ENCODE measurements around the gene TMBIM6.
A peak's percentile ranks its signal among the peaks of the same experiment; 100 is the strongest.
"Not testable (repeated sequence)": the region's sequence is repeated elsewhere in the genome, so short reads cannot be mapped to it uniquely, and the experiment has no call there.

The TMBIM6 gene

DNA sequence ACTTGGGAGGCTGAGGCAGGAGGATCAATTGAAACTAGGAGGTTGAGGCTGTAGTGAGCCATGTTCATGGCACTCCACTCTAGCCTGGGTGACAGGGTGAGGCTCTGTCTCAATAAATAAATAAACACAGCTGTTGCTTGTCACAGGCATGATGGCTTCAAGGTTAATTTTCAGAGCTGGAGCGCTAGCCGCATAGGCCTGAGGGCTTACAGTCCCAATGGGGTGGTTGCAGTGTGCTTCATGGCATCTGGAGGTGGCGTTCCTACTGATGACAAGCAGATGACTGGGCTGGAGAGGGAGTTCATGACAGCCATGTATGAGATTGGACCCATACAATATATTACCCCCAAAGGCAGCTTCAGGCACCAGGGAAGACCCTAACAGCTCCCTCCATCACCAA is 32.5 kb upstream of the TMBIM6 start:
- no peaks in the 10 kb centered on the region for H3K9me3 Mint-ChIP-seq
- peaks cover 32% of the 10 kb centered on the region for H3K4me1 Mint-ChIP-seq
- DNase-seq (no peak), ATAC-seq (no peak)
- no peaks in the 10 kb centered on the region for H3K27me3 Mint-ChIP-seq
- no peak overlapping the region for H3K4me3 Mint-ChIP-seq
- H3K27ac Mint-ChIP-seq: no peak overlapping the region

DNA sequence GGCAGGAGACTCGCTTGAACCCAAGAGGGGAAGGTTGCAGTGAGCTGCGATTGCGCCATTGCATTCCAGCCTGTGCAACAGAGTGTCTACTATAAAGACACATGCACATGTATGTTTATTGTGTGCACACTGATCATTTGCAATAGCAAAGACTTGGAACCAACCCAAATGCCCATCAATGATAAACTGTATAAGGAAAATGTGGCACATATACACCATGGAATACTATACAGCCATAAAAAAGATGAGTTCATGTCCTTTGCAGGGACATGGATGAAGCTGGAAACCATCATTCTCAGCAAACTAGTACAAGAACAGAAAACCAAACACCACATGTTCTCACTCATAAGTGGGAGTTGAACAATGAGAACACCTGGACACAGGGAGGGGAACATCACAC is 27.4 kb upstream of the TMBIM6 start:
- H3K4me3 Mint-ChIP-seq, H3K9me3 Mint-ChIP-seq, H3K27me3 Mint-ChIP-seq, DNase-seq, ATAC-seq, H3K4me1 Mint-ChIP-seq, H3K27ac Mint-ChIP-seq: not testable (repeated sequence)

DNA sequence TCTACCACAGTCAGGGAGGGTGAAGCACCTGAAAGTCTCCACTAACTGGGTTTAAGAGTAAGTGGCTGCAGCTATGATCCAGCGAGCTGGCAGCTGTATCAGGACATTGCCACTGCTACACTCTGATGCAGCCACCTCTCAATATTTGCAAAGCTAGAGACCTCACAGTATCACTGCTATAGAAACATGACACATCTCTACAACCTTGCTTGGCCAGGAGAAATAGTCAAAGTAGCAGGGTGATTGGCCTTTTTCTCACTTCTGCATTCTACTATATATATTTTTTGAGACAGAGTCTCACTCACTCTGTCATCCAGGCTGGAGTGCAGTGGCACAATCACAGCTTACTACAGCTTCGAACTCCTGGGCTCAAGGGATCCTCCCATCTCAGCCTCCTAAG is 24.8 kb upstream of the TMBIM6 start:
- Mint-ChIP-seq H3K4me1 (no peaks in the 10 kb centered on the region), H3K4me3 (no peak overlapping the region), H3K9me3 (no peaks in the 10 kb centered on the region), H3K27me3 (peaks cover 9% of the 10 kb centered on the region), H3K27ac (no peak overlapping the region)
- no peak for DNase-seq
- no peak for ATAC-seq

DNA sequence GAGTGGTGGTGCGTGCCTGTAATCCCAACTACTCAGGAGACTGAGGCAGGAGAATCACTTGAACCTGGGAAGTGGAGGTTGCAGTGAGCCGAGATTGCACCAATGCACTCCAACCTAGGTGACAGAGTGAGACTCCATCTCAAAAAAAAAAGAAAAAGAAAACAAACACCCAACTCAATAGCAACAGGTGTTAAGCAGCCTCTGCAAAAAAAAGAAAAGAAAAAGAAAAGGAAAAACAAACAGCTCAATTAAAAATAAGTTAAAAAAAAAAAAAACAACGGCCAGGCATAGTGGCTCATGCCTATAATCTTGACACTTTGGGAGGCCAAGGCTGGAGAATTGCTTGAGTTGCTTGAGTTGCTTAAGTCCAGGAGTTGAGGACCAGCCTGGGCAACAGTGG is 23.6 kb upstream of the TMBIM6 start:
- not testable (repeated sequence) for H3K27ac Mint-ChIP-seq, H3K9me3 Mint-ChIP-seq, ATAC-seq, H3K4me3 Mint-ChIP-seq, H3K27me3 Mint-ChIP-seq, DNase-seq, H3K4me1 Mint-ChIP-seq

DNA sequence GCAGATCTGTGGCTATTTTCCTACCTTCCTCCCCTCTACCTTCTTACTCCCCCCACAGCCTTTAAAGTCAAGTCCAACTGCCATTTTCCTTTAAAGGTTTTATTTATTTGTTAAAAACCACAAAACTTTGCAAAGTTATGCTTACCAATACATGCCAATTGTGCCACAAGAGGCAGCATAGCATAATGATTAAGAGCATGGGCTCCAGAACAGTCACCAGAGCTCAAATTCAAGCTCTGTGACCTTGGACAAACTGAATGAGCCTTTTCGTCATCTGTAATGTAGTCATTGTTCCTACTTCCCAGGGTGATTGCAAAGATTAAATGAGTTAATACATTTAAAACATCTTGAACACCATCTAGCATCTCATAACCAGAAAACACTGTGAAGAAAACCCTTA is 21.1 kb upstream of the TMBIM6 start:
- Mint-ChIP-seq H3K4me3 (no peak overlapping the region), H3K27ac (no peak overlapping the region), H3K4me1 (no peaks in the 10 kb centered on the region), H3K27me3 (peaks cover 17% of the 10 kb centered on the region), H3K9me3 (no peaks in the 10 kb centered on the region)
- ATAC-seq: no peak
- no peak for DNase-seq

DNA sequence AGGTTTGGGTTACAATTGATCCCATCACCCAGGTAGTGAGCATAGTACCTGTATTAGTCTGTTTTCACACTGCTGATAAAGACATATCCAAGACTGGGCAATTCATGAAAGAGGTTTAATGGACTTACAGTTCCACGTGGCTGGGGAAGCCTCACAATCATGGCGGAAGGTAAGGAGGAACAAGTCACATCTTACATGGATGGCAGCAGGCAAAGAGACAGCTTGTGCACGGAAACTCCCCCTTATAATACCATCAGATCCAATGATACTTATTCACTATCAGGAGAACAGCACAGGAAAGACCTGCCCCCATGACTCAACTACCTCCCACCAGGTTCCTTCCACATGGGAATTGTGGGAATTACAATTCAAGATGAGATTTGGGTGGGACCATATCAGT is 20.0 kb upstream of the TMBIM6 start:
- H3K27ac Mint-ChIP-seq, H3K4me1 Mint-ChIP-seq, DNase-seq, H3K9me3 Mint-ChIP-seq, ATAC-seq, H3K4me3 Mint-ChIP-seq: not testable (repeated sequence)
- H3K27me3 Mint-ChIP-seq: peaks cover 17% of the 10 kb centered on the region

DNA sequence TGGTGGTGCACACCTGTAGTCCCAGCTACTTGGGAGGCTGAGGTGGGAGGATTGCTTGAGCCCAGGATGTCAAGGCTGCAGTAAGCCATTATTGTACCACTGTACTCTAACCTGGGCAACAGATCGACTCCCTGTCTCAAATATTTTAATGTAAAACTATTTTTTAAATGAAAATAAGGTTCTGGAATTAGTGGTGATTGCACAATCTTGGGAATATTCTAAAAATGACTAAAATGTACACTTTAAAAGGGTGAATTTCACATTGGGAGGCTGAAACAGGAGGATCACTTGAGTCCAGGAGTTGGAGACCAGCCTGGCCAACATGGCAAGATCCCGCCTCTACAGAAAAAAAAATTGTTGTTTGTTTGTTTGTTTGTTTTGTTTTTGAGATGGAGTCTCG is 12.9 kb upstream of the TMBIM6 start:
- ATAC-seq: no peak
- Mint-ChIP-seq H3K4me1 (no peaks in the 10 kb centered on the region), H3K27me3 (peaks cover 20% of the 10 kb centered on the region), H3K4me3 (no peak overlapping the region), H3K27ac (no peak overlapping the region), H3K9me3 (no peaks in the 10 kb centered on the region)
- no peak for DNase-seq

DNA sequence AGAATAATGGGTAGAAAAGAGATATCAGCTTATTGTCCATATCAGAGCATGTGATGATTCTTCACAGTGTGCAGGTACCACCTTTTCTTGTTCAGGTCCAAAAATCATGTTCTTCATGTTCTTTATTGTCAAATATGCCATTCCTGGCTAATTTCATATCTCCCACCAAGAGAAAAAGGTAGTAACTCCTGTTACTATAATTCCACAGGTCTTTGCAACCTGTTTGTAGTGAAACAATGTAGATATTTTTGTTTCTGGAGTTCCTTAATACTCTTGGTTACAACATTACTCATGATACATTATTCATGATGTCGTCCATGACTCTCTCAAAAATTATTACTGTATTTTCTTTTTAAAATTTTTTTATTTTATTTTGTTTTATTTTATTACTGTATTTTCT is 11.3 kb upstream of the TMBIM6 start:
- DNase-seq: no peak
- Mint-ChIP-seq H3K27ac (no peak overlapping the region), H3K27me3 (peaks cover 11% of the 10 kb centered on the region), H3K4me1 (no peaks in the 10 kb centered on the region), H3K9me3 (peaks cover 0 to 6% of the 10 kb centered on the region in 2 donors), H3K4me3 (no peak overlapping the region)
- ATAC-seq: no peak

DNA sequence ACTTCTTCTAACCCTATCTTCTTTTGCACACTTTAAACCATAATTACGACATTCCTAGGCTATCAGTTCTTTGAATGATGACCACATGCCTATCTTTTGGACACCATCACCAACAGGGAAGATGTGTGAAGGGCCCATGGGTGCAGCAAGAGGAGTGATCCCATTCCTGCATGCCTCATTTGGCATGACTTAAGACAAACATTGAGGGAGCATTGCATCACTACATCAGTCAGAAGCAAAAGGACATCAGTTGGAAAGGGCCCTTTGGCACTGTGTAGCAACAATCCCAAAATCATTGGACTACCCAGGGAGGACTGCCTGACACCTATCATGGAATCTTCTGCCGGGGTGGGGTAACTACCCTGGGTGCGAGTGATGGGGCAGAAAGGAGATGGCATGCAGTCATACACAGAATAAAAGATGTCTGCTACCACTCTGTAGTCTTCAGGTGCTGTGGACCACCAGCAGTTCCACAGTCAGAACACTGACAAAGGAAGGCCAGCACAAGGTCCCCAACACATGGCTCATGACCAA is 10.7 kb upstream of the TMBIM6 start:
- Mint-ChIP-seq H3K27me3 (peaks cover 11% of the 10 kb centered on the region), H3K4me3 (no peak overlapping the region), H3K27ac (no peak overlapping the region), H3K4me1 (no peaks in the 10 kb centered on the region), H3K9me3 (peaks cover 0 to 9% of the 10 kb centered on the region in 2 donors)
- no peak for ATAC-seq
- no peak for DNase-seq

DNA sequence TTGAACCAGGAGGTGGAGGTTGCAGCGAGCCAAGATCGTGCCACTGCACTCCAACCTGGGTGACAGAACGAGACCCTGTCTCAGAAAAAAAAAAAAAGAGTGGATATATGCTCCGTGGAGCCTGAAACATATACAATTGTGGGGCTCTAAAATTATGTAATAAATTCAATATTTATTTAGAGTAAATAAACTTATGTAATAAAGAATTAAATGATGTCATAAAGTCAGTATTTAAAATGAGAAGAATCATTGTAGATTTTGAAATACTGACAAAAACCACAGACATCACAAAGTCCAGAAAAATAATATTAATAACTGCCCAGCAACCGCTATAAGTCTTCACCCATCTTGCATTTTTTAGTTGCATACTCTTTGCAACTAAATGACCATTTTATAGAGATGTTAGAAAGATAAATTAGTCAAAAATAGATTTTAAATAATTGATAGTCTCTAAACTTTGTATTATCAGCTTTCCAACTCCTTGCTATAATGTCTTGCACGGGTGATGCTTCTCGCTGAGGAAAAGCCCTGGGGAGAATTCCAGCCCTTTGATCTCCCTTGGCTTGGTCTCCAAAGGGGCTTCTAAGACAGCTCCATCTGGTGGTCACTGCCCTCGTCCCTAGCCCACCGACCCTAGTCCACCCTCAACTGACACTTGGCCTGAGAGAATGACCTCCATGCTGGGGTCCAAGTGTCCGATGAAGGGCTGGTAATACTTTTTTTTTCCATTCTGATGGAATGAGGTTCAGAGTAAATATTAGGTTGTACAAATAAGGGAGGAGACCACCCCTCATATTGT is 7.9 kb upstream of the TMBIM6 start:
- Mint-ChIP-seq H3K4me1 (no peaks in the 10 kb centered on the region), H3K27me3 (no peaks in the 10 kb centered on the region), H3K27ac (no peak overlapping the region), H3K9me3 (peaks cover 0 to 9% of the 10 kb centered on the region in 2 donors), H3K4me3 (no peak overlapping the region)
- DNase-seq (no peak), ATAC-seq (no peak)

DNA sequence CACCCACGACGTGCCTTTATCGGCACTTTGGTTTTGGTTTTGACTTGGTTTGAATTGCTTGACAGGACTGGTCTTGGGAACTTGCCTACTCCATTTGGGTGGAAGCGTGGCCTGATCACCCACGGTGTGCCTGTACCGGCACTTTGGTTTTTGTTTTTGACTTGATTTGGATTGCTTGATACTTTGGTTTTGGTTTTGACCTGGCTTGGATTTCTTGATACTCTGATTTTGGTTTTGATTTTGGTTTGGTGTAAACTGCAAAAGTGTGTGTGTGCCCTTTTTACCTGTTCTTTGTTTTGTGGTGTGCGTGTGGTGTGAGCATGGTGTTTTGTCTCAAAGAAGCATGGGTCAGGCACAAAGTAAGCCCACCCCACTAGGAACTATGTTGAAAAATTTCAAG is 6.5 kb upstream of the TMBIM6 start:
- not testable (repeated sequence) for ATAC-seq, H3K27ac Mint-ChIP-seq, H3K4me3 Mint-ChIP-seq, H3K9me3 Mint-ChIP-seq, H3K4me1 Mint-ChIP-seq, H3K27me3 Mint-ChIP-seq, DNase-seq

DNA sequence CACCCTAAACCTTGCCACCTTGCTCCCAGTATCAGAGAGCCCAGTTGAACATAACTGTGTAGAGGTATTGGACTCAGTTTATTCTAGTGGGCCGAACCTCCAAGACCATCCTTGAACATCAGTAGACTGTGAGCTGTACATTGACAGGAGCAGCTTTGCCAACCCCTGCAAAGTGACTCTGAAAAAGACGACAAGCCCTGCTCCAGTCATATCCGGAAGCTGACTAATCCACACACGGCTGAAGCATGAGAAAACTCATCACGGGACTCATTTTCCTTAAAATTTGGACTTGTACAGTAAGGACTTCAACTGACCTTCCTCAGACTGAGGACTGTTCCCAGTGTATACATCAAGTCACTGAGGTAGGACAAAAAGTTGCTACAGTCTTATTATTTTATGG is 2.6 kb upstream of the TMBIM6 start:
- H3K9me3 Mint-ChIP-seq, ATAC-seq, H3K27me3 Mint-ChIP-seq, H3K4me3 Mint-ChIP-seq, DNase-seq, H3K27ac Mint-ChIP-seq: not testable (repeated sequence)
- peaks cover 19% of the 10 kb centered on the region for H3K4me1 Mint-ChIP-seq

DNA sequence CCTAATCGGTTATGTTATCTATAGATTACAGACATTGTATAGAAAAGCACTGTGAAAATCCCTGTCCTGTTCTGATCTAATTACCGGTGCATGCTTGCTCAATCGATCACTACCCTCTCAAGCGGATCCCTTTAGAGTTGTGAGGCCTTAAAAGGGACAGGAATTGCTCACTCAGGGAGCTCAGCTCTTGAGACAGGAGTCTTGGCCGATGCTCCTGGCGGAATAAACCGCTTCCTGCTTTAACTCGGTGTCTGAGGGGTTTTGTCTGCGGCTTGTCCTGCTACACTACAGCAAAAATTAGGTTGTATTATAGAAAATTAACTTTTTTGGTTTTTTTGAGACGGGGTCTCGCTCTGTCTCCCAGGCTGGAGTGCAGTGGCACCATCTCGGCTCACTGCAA is 1.1 kb upstream of the TMBIM6 start:
- not testable (repeated sequence) for H3K27ac Mint-ChIP-seq, DNase-seq, H3K9me3 Mint-ChIP-seq, H3K4me3 Mint-ChIP-seq, ATAC-seq, H3K27me3 Mint-ChIP-seq
- peaks cover 33% of the 10 kb centered on the region for H3K4me1 Mint-ChIP-seq

DNA sequence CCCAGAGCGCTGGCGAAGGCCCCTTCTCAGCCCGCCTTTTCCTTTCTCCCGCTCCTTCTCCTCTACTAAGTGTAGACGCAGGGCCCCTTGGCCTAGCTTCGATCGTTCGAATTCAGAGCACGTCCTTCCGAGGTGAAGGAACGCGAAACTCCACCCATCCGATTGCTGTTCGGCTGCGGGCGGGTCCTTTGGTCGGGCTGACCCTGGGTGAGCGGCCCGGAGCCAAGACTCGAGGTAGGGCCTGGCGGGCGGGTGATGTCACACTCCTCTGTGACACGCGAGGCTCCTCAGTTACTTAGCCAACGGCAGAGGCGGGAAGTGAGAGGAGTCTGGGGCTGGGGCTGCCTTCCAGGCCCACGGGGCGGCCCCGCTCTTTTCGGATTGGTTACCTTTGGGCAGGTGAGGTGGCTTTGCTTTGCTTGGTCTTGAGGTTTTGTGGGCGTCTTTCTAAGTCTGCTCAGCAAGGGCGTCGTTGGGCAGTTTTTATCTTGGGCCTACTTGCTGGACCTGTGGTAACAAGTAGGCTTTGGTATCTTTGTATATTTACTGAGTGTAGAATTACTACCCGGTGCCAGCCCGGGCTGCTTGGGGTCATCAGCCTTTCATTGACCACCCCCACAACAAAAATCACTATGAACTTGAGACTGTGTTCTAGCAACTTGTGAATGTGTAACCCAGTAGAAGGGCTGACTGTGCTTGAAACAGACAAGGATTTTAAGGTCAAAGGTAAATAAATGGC is 694 bp downstream of the TMBIM6 start:
- ATAC-seq (peak; percentile 86), DNase-seq (peak; percentile 95 to 96)
- H3K4me3 Mint-ChIP-seq: peak overlapping the region; percentile 90 to 92
- H3K9me3 Mint-ChIP-seq: no peaks in the 10 kb centered on the region
- peaks cover 50% of the 10 kb centered on the region for H3K4me1 Mint-ChIP-seq
- H3K27me3 Mint-ChIP-seq: no peaks in the 10 kb centered on the region
- peak overlapping the region; percentile 100 for H3K27ac Mint-ChIP-seq

DNA sequence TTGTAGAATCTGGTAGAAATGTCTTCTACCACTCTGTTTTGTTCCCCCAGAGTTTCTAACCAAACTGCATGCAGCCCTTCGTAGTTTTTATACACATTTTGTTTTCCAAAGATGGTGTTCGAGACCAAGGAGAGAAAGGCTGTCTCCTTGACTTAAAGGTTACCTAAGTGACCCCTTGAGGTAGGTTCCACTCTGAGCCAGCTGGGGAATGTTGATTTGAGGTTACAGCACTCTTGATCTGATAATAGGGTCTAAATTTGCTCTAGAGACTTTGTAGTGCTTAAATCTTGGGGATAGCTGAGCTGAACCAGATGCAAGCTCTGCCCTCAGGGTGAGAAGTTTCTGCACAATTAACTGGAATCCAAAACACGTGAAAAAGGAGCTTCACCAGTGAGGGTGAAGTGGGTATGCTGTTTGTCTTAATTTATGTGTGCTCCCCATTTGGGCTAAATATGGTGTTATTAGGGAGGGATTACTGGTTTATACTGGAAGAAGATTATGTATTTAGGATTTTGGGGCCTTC is 3.1 kb downstream of the TMBIM6 start:
- no peaks in the 10 kb centered on the region for H3K27me3 Mint-ChIP-seq
- peaks cover 73% of the 10 kb centered on the region for H3K4me1 Mint-ChIP-seq
- DNase-seq (no peak), ATAC-seq (no peak)
- no peaks in the 10 kb centered on the region for H3K9me3 Mint-ChIP-seq
- H3K27ac Mint-ChIP-seq: peak overlapping the region in 1 of 2 donors; percentile 9
- peak overlapping the region; percentile 62 to 92 for H3K4me3 Mint-ChIP-seq

DNA sequence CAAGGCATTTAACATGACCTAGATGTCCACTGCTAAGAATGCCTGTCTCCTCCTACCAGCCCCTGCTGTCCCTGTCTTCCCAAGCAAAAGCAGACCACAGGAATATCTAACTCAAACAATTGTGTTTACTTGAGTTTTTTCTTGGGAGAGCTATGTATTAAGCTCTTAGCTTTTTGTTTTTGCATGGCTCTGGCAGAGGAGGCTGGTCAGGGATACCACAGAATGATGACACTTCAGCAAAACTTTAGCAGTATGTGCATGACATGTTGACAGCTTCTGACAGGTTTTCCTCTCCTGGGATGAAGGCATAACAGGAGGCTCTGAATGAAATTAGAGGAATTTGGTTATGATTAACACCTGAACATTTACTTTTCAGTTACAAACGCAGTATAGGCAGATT is 6.9 kb downstream of the TMBIM6 start:
- Mint-ChIP-seq H3K27ac (peak overlapping the region; percentile 90 to 99), H3K4me1 (peaks cover 97% of the 10 kb centered on the region), H3K4me3 (peak overlapping the region; percentile 84 to 85), H3K9me3 (no peaks in the 10 kb centered on the region), H3K27me3 (no peaks in the 10 kb centered on the region)
- DNase-seq: no peak
- ATAC-seq: no peak
